ENCODE measurements around the gene ERVK3-1.

Gene ERVK3-1

DNA sequence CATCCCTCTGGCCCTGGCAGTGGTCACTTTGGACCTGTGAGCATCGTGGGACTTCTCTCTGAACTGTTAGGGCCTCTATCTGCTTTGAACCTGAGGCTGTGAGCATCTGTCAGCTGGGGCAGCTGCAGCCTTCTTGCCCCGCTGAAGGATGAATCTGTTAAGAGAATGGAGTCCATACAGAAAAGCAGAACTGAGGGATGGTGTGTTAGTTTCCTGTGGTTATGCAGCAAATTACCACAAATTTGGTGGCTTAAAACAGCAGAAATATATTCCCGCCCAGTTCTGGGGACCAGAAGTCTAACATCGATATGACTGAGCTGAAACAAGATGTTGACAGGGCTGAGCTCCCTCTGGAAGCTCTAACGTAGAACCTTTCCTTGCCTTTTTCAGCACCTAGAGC lies 59.0 kb downstream of the ERVK3-1 start:
- DNase-seq: no peak

Measured in fibroblast of skin of abdomen (primary cell).